Activated CD4-positive, alpha-beta T cell treated with anti-CD3 and anti-CD28 coated beads, Interleukin-10, Interleukin-2, amounts not matched to agents 100 ng/mL and 50 ng/mL, durations not matched to agents 16 hours and 8 hours (primary cell): ENCODE data around the gene PAF1.

Experiments used
- DNase-seq: peaks from one replicate; pipeline ENCODE4 v3.0.0-alpha.2; 2020

The PAF1 gene

GRCh38 chr19:39405261-39405957 lies 14.5 kb upstream of the PAF1 start:
- no peak for DNase-seq

GRCh38 chr19:39403331-39404312 lies 12.7 kb upstream of the PAF1 start:
- peak; percentile 95 for DNase-seq

- DNase-seq, result peak; percentile 91
Observed at GRCh38 chr19:39402346-39403300, 11.7 kb upstream of the PAF1 start.

- peak; percentile 91 for DNase-seq
Observed at GRCh38 chr19:39401549-39402345, 10.8 kb upstream of the PAF1 start.

GRCh38 chr19:39401070-39401548 lies 10.2 kb upstream of the PAF1 start:
- no peak for DNase-seq

GRCh38 chr19:39400061-39400460 lies 9.2 kb upstream of the PAF1 start:
- no peak for DNase-seq

GRCh38 chr19:39399668-39400050 lies 8.8 kb upstream of the PAF1 start:
- no peak for DNase-seq

- peak; percentile 83 for DNase-seq
Observed at GRCh38 chr19:39398297-39398864, 7.5 kb upstream of the PAF1 start.

GRCh38 chr19:39397360-39398296 lies 6.7 kb upstream of the PAF1 start:
- DNase-seq, result peak; percentile 94

- DNase-seq, result no peak
Observed at GRCh38 chr19:39390451-39390750, 505 bp downstream of the PAF1 start.

GRCh38 chr19:39389631-39390414 lies 1.1 kb downstream of the PAF1 start:
- DNase-seq, result no peak

- DNase-seq, result no peak
Observed at GRCh38 chr19:39388657-39389056, 2.2 kb downstream of the PAF1 start.

GRCh38 chr19:39386557-39386956 lies 4.3 kb downstream of the PAF1 start:
- no peak for DNase-seq

GRCh38 chr19:39385629-39386411 lies 5.1 kb downstream of the PAF1 start:
- no peak for DNase-seq

GRCh38 chr19:39384839-39385568 lies 5.9 kb downstream of the PAF1 start:
- no peak for DNase-seq

GRCh38 chr19:39382991-39383828 lies 7.7 kb downstream of the PAF1 start:
- DNase-seq, result no peak
